Right lobe of liver (tissue), 6 donors: ENCODE results near the gene LRMDA. TPM values are rescaled to one million over a fixed set of nuclear protein-coding genes. Genes with fewer than 3 reads are reported as not detected.

Source experiments
- ATAC-seq, 4 donors: fragments of 200-7000 bp; cut with Tn5 transposase; one replicate each; pipeline ENCODE4 v1.9.1; 2020; ENCODE audit warnings: mild to moderate bottlenecking in 4 of 4, moderate library complexity in 4 of 4
- DNase-seq, 3 donors: peaks; one replicate each; pipeline ENCODE4 v3.0.0-alpha.2; 2020
- H3K27ac ChIP-seq, 3 donors: fragments of 200-600 bp; one replicate each; pipeline ENCODE4 v1.8.0; 2022
- H3K27me3 ChIP-seq, 2 donors: fragments of 200-600 bp; one replicate each; pipeline ENCODE4 v1.8.0; 2022
- H3K36me3 ChIP-seq, 4 donors: fragments of 200-600 bp; sonication (generic) in 1 of 4; one replicate each; pipeline versions ENCODE4 v1.5.1 to v1.8.0; 2017 to 2022; ENCODE audit warnings: control low read depth in 1 of 4
- H3K4me1 ChIP-seq, 4 donors: fragments of 200-600 bp; sonication (generic) in 1 of 4; one replicate each; pipeline versions ENCODE4 v1.5.1 to v1.8.0; 2017 to 2022; ENCODE audit warnings: control low read depth in 1 of 4
- H3K4me3 ChIP-seq, 3 donors: fragments of 200-600 bp; one replicate each; pipeline ENCODE4 v1.8.0; 2022
- H3K9me3 ChIP-seq, 4 donors: fragments of 200-600 bp; sonication (generic) in 1 of 4; one replicate each; pipeline versions ENCODE4 v1.5.1 to v1.8.0; 2017 to 2022; ENCODE audit warnings: control low read depth in 1 of 4
- POLR2A ChIP-seq: fragments of 450-650 bp; IDR thresholded peaks from one replicate; pipeline ENCODE4 v1.6.1; 2017; ENCODE audit warnings: antibody characterized with exemption, mild to moderate bottlenecking
- WGBS: methylation state at CpG from one replicate; pipeline ENCODE4 v1.1.6; 2018; ENCODE audit warnings: low coverage, low lambda C conversion rate; ENCODE audit not compliant: insufficient coverage; ENCODE audit errors: missing lambda C conversion rate; 5-methylcytosine and 5-hydroxymethylcytosine counted together
- intact Hi-C, 2 donors: fragments of 100-400 bp; cut with DNase I; formaldehyde crosslinking; loops; one replicate each; pipeline versions ENCODE4 v1.11.2 to v1.14.1; 2022
- total RNA-seq, 6 experiments: library from RNA; depleted of rRNA in 2 of 6; stranded (reverse); fragments of >200 nt in 2 of 6; fragmentation: NEBNext Ultra II Directional in 3 of 6; extraction: Animal tissue kit (Norgen Biotek cat#: 25700) in 3 of 6; gene quantifications; one replicate each; pipeline versions ENCODE4 v1.1.0 to v1.2.4, GENCODE V29; 2016 to 2023
- TF ChIP-seq, protein P1 (sequence below), 4 donors: fragments of 200-600 bp in 3 of 4; fragments of 450-650 bp in 1 of 4; IDR thresholded peaks; one replicate each; pipeline versions ENCODE4 v1.5.1 to v1.8.0; 2016 to 2022; ENCODE audit warnings: antibody characterized with exemption in 4 of 4, mild to moderate bottlenecking in 2 of 4
- donor health status: DM: no; HTN: yes; CAD: no.
- donor health status: DM: no; HTN: no; CAD: no.
- donor health status: DM: no; HTN: no; CAD: no.
- donor health status: DM: no; HTN: yes; CAD: no.
- donor health status: DM: no; HTN: yes; CAD: no.

Gene LRMDA
- total RNA-seq, 6 experiments from 2014 or later, result 9.9 to 19.9 (median 16.3) TPM

GRCh38 chr10:76251841-76252671 is 820.6 kb downstream of the LRMDA start:
- 70% methylated on average over 10 of the region's 11 CpGs for WGBS
- Histone ChIP-seq H3K27me3 (no peaks in the 10 kb centered on the region), H3K36me3 (no peaks in the 10 kb centered on the region), H3K9me3 (no peaks in the 10 kb centered on the region), H3K4me1 (no peaks in the 10 kb centered on the region), H3K27ac (no peak overlapping the region), H3K4me3 (no peak overlapping the region)
- ATAC-seq, result peak in 3 of 4 donors; percentile 33 to 66 (median 38)
- intact Hi-C loops, result no loop called here
- no peak for TF ChIP-seq POLR2A
- TF ChIP-seq, protein P1, sequence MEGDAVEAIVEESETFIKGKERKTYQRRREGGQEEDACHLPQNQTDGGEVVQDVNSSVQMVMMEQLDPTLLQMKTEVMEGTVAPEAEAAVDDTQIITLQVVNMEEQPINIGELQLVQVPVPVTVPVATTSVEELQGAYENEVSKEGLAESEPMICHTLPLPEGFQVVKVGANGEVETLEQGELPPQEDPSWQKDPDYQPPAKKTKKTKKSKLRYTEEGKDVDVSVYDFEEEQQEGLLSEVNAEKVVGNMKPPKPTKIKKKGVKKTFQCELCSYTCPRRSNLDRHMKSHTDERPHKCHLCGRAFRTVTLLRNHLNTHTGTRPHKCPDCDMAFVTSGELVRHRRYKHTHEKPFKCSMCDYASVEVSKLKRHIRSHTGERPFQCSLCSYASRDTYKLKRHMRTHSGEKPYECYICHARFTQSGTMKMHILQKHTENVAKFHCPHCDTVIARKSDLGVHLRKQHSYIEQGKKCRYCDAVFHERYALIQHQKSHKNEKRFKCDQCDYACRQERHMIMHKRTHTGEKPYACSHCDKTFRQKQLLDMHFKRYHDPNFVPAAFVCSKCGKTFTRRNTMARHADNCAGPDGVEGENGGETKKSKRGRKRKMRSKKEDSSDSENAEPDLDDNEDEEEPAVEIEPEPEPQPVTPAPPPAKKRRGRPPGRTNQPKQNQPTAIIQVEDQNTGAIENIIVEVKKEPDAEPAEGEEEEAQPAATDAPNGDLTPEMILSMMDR (IDR thresholded peaks at IDR 0.05), result no peak
- DNase-seq, result peak in 1 of 3 donors; percentile 20

GRCh38 chr10:76252733-76253132 is 821.3 kb downstream of the LRMDA start:
- Histone ChIP-seq H3K27ac (no peak overlapping the region), H3K27me3 (no peaks in the 10 kb centered on the region), H3K4me3 (no peak overlapping the region), H3K9me3 (no peaks in the 10 kb centered on the region), H3K36me3 (no peaks in the 10 kb centered on the region), H3K4me1 (no peaks in the 10 kb centered on the region)
- WGBS, result 78% methylated on average over 6 of the region's 7 CpGs
- ATAC-seq (no peak), DNase-seq (no peak)
- TF ChIP-seq, protein P1 (IDR thresholded peaks at IDR 0.05), result no peak
- TF ChIP-seq POLR2A, result no peak
- intact Hi-C loops, result no loop called here

DNA sequence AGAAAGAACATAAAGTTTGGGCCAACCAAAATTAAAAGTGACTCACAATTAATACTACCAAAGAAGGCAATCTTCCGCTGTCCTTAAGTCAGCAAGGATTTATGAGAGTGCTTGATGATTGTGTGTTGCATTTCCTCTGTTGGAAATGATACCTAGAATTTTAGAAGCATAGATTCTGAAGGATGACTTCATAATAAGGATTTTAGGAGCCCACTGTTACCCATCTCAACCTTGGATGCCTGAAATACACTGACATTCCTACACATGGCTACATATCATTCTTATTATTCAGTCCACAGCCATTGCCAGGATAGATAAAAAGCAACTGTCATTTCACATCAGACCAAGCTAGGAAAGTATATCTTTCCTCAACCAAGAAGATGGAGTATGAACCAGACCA is 823.8 kb downstream of the LRMDA start:
- Histone ChIP-seq H3K27me3 (no peaks in the 10 kb centered on the region), H3K4me3 (no peak overlapping the region), H3K36me3 (no peaks in the 10 kb centered on the region), H3K9me3 (no peaks in the 10 kb centered on the region), H3K4me1 (no peaks in the 10 kb centered on the region), H3K27ac (no peak overlapping the region)
- TF ChIP-seq, protein P1 (IDR thresholded peaks at IDR 0.05), result no peak
- no peak for TF ChIP-seq POLR2A
- no peak for ATAC-seq
- no peak for DNase-seq
- intact Hi-C loops, result no loop called here
- 100% methylated on average over 1 of the region's 1 CpG for WGBS

GRCh38 chr10:76257816-76258215 is 826.4 kb downstream of the LRMDA start:
- intact Hi-C loops, result no loop called here
- Histone ChIP-seq H3K27ac (no peak overlapping the region), H3K36me3 (no peaks in the 10 kb centered on the region), H3K9me3 (no peaks in the 10 kb centered on the region), H3K4me1 (no peaks in the 10 kb centered on the region), H3K4me3 (no peak overlapping the region), H3K27me3 (no peaks in the 10 kb centered on the region)
- no peak for ATAC-seq
- WGBS, result 89% methylated on average over 1 of the region's 1 CpG
- TF ChIP-seq POLR2A, result no peak
- TF ChIP-seq, protein P1 (IDR thresholded peaks at IDR 0.05), result no peak
- DNase-seq, result no peak
